ENCODE results near the gene PLA2G2C.

GRCh38 chr1:20152599-20152930 is 33.8 kb downstream of the PLA2G2C start:
- no peak for TF ChIP-seq PAX8 (CRISPR knock-in tag; IDR thresholded peaks at IDR 0.05; ENCODE audit: borderline replicate concordance)
- TF ChIP-seq, protein P1, sequence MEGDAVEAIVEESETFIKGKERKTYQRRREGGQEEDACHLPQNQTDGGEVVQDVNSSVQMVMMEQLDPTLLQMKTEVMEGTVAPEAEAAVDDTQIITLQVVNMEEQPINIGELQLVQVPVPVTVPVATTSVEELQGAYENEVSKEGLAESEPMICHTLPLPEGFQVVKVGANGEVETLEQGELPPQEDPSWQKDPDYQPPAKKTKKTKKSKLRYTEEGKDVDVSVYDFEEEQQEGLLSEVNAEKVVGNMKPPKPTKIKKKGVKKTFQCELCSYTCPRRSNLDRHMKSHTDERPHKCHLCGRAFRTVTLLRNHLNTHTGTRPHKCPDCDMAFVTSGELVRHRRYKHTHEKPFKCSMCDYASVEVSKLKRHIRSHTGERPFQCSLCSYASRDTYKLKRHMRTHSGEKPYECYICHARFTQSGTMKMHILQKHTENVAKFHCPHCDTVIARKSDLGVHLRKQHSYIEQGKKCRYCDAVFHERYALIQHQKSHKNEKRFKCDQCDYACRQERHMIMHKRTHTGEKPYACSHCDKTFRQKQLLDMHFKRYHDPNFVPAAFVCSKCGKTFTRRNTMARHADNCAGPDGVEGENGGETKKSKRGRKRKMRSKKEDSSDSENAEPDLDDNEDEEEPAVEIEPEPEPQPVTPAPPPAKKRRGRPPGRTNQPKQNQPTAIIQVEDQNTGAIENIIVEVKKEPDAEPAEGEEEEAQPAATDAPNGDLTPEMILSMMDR (CRISPR knock-in tag; IDR thresholded peaks at IDR 0.05): no peak

All from HepG2 (cell line).